ENCODE data around the gene COL4A1.

COL4A1 gene

GRCh38 chr13:110310541-110311442 is 3.8 kb upstream of the COL4A1 start:
- no peak overlapping the region for H3K23ac ChIP-seq (ENCODE audit: low read depth, low read length, poor library complexity)
- no peak overlapping the region for H2BK15ac ChIP-seq (ENCODE audit: low read length)
- WGBS, 2 donors (ENCODE audit: extremely low coverage in 2 of 2, insufficient read length in 2 of 2, insufficient replicate concordance in 1 of 2) = no CpG with 5 or more reads among the region's 14 CpGs
- H3K9me3 ChIP-seq (replicated peaks in 1 of 2; ENCODE audit: control insufficient read depth in 2 of 2, insufficient read depth in 1 of 2, low read depth in 1 of 2, low read length in 2 of 2) = no peaks in the 10 kb centered on the region
- H2AFZ ChIP-seq (ENCODE audit: low read length) = no peak overlapping the region
- no peak overlapping the region for H4K8ac ChIP-seq (ENCODE audit: low read depth, low read length)
- no peak for DNase-seq (ENCODE audit: low spot score)
- no peak overlapping the region for H3K18ac ChIP-seq (ENCODE audit: low read length)
- no peak overlapping the region for H4K91ac ChIP-seq (ENCODE audit: low read depth, low read length, poor library complexity)
- H3K79me1 ChIP-seq (ENCODE audit: low read depth, low read length) = peaks cover 18% of the 10 kb centered on the region
- no peak overlapping the region for H3K14ac ChIP-seq (ENCODE audit: low read length)
- H3K27ac ChIP-seq (replicated peaks; ENCODE audit: low read length) = no peak overlapping the region
- no peak overlapping the region for H3K4ac ChIP-seq (ENCODE audit: low read length)
- peaks cover 6 to 54% of the 10 kb centered on the region in 2 donors for H3K36me3 ChIP-seq (replicated peaks in 1 of 2; ENCODE audit: control insufficient read depth in 2 of 2, insufficient read depth in 2 of 2, low read length in 2 of 2)
- H2BK5ac ChIP-seq (ENCODE audit: low read length) = no peak overlapping the region
- no peak overlapping the region for H2AK5ac ChIP-seq (ENCODE audit: low read depth, low read length)
- H3K9ac ChIP-seq (ENCODE audit: low read depth, low read length, poor library complexity) = no peak overlapping the region
- H2BK120ac ChIP-seq (ENCODE audit: low read depth, low read length) = no peak overlapping the region
- H3K4me1 ChIP-seq (ENCODE audit: control insufficient read depth in 2 of 2, insufficient read depth in 1 of 2, low read depth in 1 of 2, low read length in 2 of 2) = peaks cover 11 to 13% of the 10 kb centered on the region in 2 donors
- no peaks in the 10 kb centered on the region for H3K27me3 ChIP-seq (ENCODE audit: control insufficient read depth in 3 of 3, insufficient read depth in 3 of 3, low read depth in 1 of 3, low read length in 3 of 3)
- H2BK12ac ChIP-seq (ENCODE audit: low read length) = no peak overlapping the region
- no peak overlapping the region for H3K4me3 ChIP-seq (ENCODE audit: low read length in 2 of 2)
- H3K4me2 ChIP-seq (ENCODE audit: insufficient read depth, low read length, poor library complexity, severe bottlenecking) = no peak overlapping the region

GRCh38 chr13:110309661-110310524 is 2.9 kb upstream of the COL4A1 start:
- Histone ChIP-seq H3K23ac (ENCODE audit: low read depth, low read length, poor library complexity) (no peak overlapping the region), H3K9ac (ENCODE audit: low read depth, low read length, poor library complexity) (no peak overlapping the region), H2AFZ (ENCODE audit: low read length) (no peak overlapping the region), H3K18ac (ENCODE audit: low read length) (no peak overlapping the region), H3K27me3 (ENCODE audit: control insufficient read depth in 3 of 3, insufficient read depth in 3 of 3, low read depth in 1 of 3, low read length in 3 of 3) (no peaks in the 10 kb centered on the region), H4K8ac (ENCODE audit: low read depth, low read length) (no peak overlapping the region), H3K27ac (replicated peaks; ENCODE audit: low read length) (no peak overlapping the region), H4K91ac (ENCODE audit: low read depth, low read length, poor library complexity) (no peak overlapping the region), H3K4me3 (ENCODE audit: low read length in 2 of 2) (no peak overlapping the region), H3K4ac (ENCODE audit: low read length) (no peak overlapping the region), H3K9me3 (replicated peaks in 1 of 2; ENCODE audit: control insufficient read depth in 2 of 2, insufficient read depth in 1 of 2, low read depth in 1 of 2, low read length in 2 of 2) (no peaks in the 10 kb centered on the region), H2BK15ac (ENCODE audit: low read length) (no peak overlapping the region), H2AK5ac (ENCODE audit: low read depth, low read length) (no peak overlapping the region), H3K4me2 (ENCODE audit: insufficient read depth, low read length, poor library complexity, severe bottlenecking) (no peak overlapping the region), H2BK120ac (ENCODE audit: low read depth, low read length) (no peak overlapping the region), H2BK12ac (ENCODE audit: low read length) (no peak overlapping the region), H3K14ac (ENCODE audit: low read length) (no peak overlapping the region), H3K79me1 (ENCODE audit: low read depth, low read length) (peaks cover 18% of the 10 kb centered on the region), H3K4me1 (ENCODE audit: control insufficient read depth in 2 of 2, insufficient read depth in 1 of 2, low read depth in 1 of 2, low read length in 2 of 2) (peaks cover 15% of the 10 kb centered on the region in 2 donors), H2BK5ac (ENCODE audit: low read length) (no peak overlapping the region), H3K36me3 (replicated peaks in 1 of 2; ENCODE audit: control insufficient read depth in 2 of 2, insufficient read depth in 2 of 2, low read length in 2 of 2) (peaks cover 6 to 48% of the 10 kb centered on the region in 2 donors)
- no CpG with 5 or more reads among the region's 16 CpGs for WGBS, 2 donors (ENCODE audit: extremely low coverage in 2 of 2, insufficient read length in 2 of 2, insufficient replicate concordance in 1 of 2)
- DNase-seq (ENCODE audit: low spot score) = no peak

GRCh38 chr13:110308656-110309359 is 1.9 kb upstream of the COL4A1 start:
- Histone ChIP-seq H3K36me3 (replicated peaks in 1 of 2; ENCODE audit: control insufficient read depth in 2 of 2, insufficient read depth in 2 of 2, low read length in 2 of 2) (peaks cover 6 to 44% of the 10 kb centered on the region in 2 donors), H4K8ac (ENCODE audit: low read depth, low read length) (no peak overlapping the region), H3K4ac (ENCODE audit: low read length) (no peak overlapping the region), H3K4me3 (ENCODE audit: low read length in 2 of 2) (peak overlapping the region; percentile 86 to 89), H2BK12ac (ENCODE audit: low read length) (no peak overlapping the region), H3K23ac (ENCODE audit: low read depth, low read length, poor library complexity) (no peak overlapping the region), H2AK5ac (ENCODE audit: low read depth, low read length) (peak overlapping the region; percentile 17), H3K9me3 (replicated peaks in 1 of 2; ENCODE audit: control insufficient read depth in 2 of 2, insufficient read depth in 1 of 2, low read depth in 1 of 2, low read length in 2 of 2) (no peaks in the 10 kb centered on the region), H2BK120ac (ENCODE audit: low read depth, low read length) (no peak overlapping the region), H3K4me1 (ENCODE audit: control insufficient read depth in 2 of 2, insufficient read depth in 1 of 2, low read depth in 1 of 2, low read length in 2 of 2) (peaks cover 15% of the 10 kb centered on the region in 2 donors), H3K27me3 (ENCODE audit: control insufficient read depth in 3 of 3, insufficient read depth in 3 of 3, low read depth in 1 of 3, low read length in 3 of 3) (no peaks in the 10 kb centered on the region), H4K91ac (ENCODE audit: low read depth, low read length, poor library complexity) (no peak overlapping the region), H3K9ac (ENCODE audit: low read depth, low read length, poor library complexity) (no peak overlapping the region), H2AFZ (ENCODE audit: low read length) (peak overlapping the region; percentile 95), H3K27ac (replicated peaks; ENCODE audit: low read length) (peak overlapping the region; percentile 62), H3K14ac (ENCODE audit: low read length) (no peak overlapping the region), H2BK15ac (ENCODE audit: low read length) (no peak overlapping the region), H3K4me2 (ENCODE audit: insufficient read depth, low read length, poor library complexity, severe bottlenecking) (peak overlapping the region; percentile 94), H2BK5ac (ENCODE audit: low read length) (no peak overlapping the region), H3K79me1 (ENCODE audit: low read depth, low read length) (peaks cover 18% of the 10 kb centered on the region), H3K18ac (ENCODE audit: low read length) (peak overlapping the region; percentile 92)
- no CpG with 5 or more reads among the region's 31 CpGs for WGBS, 2 donors (ENCODE audit: extremely low coverage in 2 of 2, insufficient read length in 2 of 2, insufficient replicate concordance in 1 of 2)
- DNase-seq (ENCODE audit: low spot score) = no peak

Data from neuronal stem cell (in vitro differentiated cells).